K562 (cell line): ENCODE measurements around the gene ERC2. TPM values are rescaled to one million over a fixed set of nuclear protein-coding genes. Genes with fewer than 3 reads are reported as not detected.
"Not testable (repeated sequence)": the region's sequence is repeated elsewhere in the genome, so short reads cannot be mapped to it uniquely, and the experiment has no call there.

Source experiments
- ATAC-seq: fragments of 200-7000 bp; cut with Tn5 transposase; 3 replicates; pipeline ENCODE4 v1.9.1; 2020; ENCODE audit warnings: moderate library complexity
- BruUV-seq: library from RNA; stranded (reverse); fragments of 400-500 nt; replicated peaks from 2 replicates; lab custom pipeline; 2021; lab: Mats Ljungman, UMichigan
- CTCF ChIA-PET: fragments of 300-600 bp; formaldehyde crosslinking; extraction: SDS; loops from one replicate; lab custom pipeline; 2021; ENCODE audit warnings: low intra/inter-chr PET ratio; lab: Yijun Ruan, JAX
- POLR2A ChIA-PET: fragments of 300-600, 350-650 bp; sonication (Branson Sonifier 250); formaldehyde crosslinking; extraction: SDS; loops from one replicate; lab custom pipeline; 2021; ENCODE audit warnings: antibody characterized with exemption, inconsistent platforms; lab: Yijun Ruan, JAX
- DNase-seq, 4 experiments: peaks; one replicate each; pipeline versions ENCODE4 v3.0.0 to v3.0.0-alpha.2; 2011 to 2018; ENCODE audit warnings: low spot score in 3 of 4, mixed read lengths in 3 of 4; ENCODE audit errors: extremely low read depth in 1 of 4
- FAIRE-seq: peaks from 2 replicates; lab custom pipeline; 2011; peaks lifted over from hg19 to GRCh38; lab: Jason Lieb, UNC
- H2AFZ ChIP-seq: 2 replicates; pipeline ENCODE4 v1.6.0; 2011; ENCODE audit warnings: low read depth, low read length, control low read depth, inconsistent platforms
- H3K27ac ChIP-seq: fragments of 200-600 bp; 3 replicates; pipeline ENCODE4 v1.8.0; 2011; ENCODE audit warnings: low read depth, mild to moderate bottlenecking, control low read depth, inconsistent platforms, low read length, moderate library complexity, mixed read lengths; ENCODE audit errors: extremely low read depth
- H3K27me3 ChIP-seq, 2 experiments: fragments of 300-600 bp in 1 of 2; 2 replicates in 1 of 2; 3 replicates in 1 of 2; pipeline versions ENCODE4 v1.6.0 to v1.8.0; 2011; ENCODE audit warnings: inconsistent platforms in 2 of 2, low read length in 2 of 2, mild to moderate bottlenecking in 1 of 2, mixed read lengths in 1 of 2, moderate library complexity in 1 of 2; ENCODE audit not compliant: control insufficient read depth in 2 of 2, insufficient read depth in 2 of 2
- H3K36me3 ChIP-seq: fragments of 300-600 bp; 3 replicates; pipeline ENCODE4 v1.8.0; 2011; ENCODE audit warnings: mild to moderate bottlenecking, low read length, inconsistent platforms; ENCODE audit not compliant: control insufficient read depth, insufficient read depth
- H3K4me1 ChIP-seq, 2 experiments: fragments of 200-600 bp in 1 of 2; replicated peaks in 1 of 2; 2 replicates in 1 of 2; 3 replicates in 1 of 2; pipeline versions ENCODE4 v1.5.1 to v1.8.0; 2011; ENCODE audit warnings: inconsistent platforms in 2 of 2, low read length in 2 of 2, mild to moderate bottlenecking in 1 of 2, mixed read lengths in 1 of 2, moderate library complexity in 1 of 2; ENCODE audit not compliant: control insufficient read depth in 2 of 2, insufficient read depth in 2 of 2
- H3K4me2 ChIP-seq: 2 replicates; pipeline ENCODE4 v1.6.1; 2011; ENCODE audit warnings: low read length, control low read depth, inconsistent platforms, mixed read lengths; ENCODE audit not compliant: insufficient read depth
- H3K4me3 ChIP-seq: fragments of 200-600 bp; sonication (generic), shearing (Covaris generic); 2 replicates; pipeline ENCODE4 v1.5.1; 2016; ENCODE audit warnings: control low read depth, inconsistent platforms
- H3K79me2 ChIP-seq: fragments of 200-600 bp; 3 replicates; pipeline ENCODE4 v1.8.0; 2011; ENCODE audit warnings: low read length, inconsistent platforms; ENCODE audit not compliant: control insufficient read depth, insufficient read depth
- H3K9ac ChIP-seq, 2 experiments: 2 replicates each; pipeline versions ENCODE4 v1.6.0 to v1.6.1; 2011; ENCODE audit warnings: low read depth in 2 of 2, low read length in 2 of 2, control low read depth in 1 of 2, inconsistent platforms in 1 of 2, mild to moderate bottlenecking in 1 of 2, mixed read lengths in 1 of 2; ENCODE audit not compliant: insufficient read depth in 1 of 2
- H3K9me1 ChIP-seq: one replicate; pipeline ENCODE4 v1.6.0; 2011; ENCODE audit warnings: inconsistent platforms, mild to moderate bottlenecking, low read length, moderate library complexity; ENCODE audit not compliant: control insufficient read depth, insufficient read depth
- H3K9me3 ChIP-seq: replicated peaks from 2 replicates; pipeline ENCODE4 v1.5.1; 2011; ENCODE audit warnings: low read depth, low read length, inconsistent platforms; ENCODE audit not compliant: control insufficient read depth, insufficient read depth
- H4K20me1 ChIP-seq: replicated peaks from 2 replicates; pipeline ENCODE4 v1.6.1; 2011; ENCODE audit warnings: low read length, inconsistent platforms, mixed read lengths; ENCODE audit not compliant: control insufficient read depth, insufficient read depth
- BRCA1 ChIP-seq, 2 experiments: fragments of 450-650 bp in 1 of 2; sonication (generic) in 1 of 2; formaldehyde crosslinking in 1 of 2; IDR thresholded peaks; 2 replicates each; pipeline versions ENCODE4 v1.5.0 to v1.6.1; 2017 to 2020; ENCODE audit warnings: mild to moderate bottlenecking in 1 of 2, missing genetic modification reagents in 1 of 2
- EHMT2 ChIP-seq: fragments of 450-650 bp; IDR thresholded peaks from 2 replicates; pipeline ENCODE4 v1.6.1; 2018; ENCODE audit warnings: antibody characterized with exemption
- HDAC6 ChIP-seq: IDR thresholded peaks from 2 replicates; pipeline ENCODE4 v1.6.1; 2012; ENCODE audit warnings: low read depth, mild to moderate bottlenecking, control low read depth, inconsistent platforms, low read length, moderate library complexity
- LEF1 ChIP-seq: fragments of 450-650 bp; IDR thresholded peaks from 2 replicates; pipeline ENCODE4 v1.6.1; 2016; ENCODE audit warnings: mild to moderate bottlenecking
- RBFOX2 ChIP-seq: fragments of 200-400 bp; formaldehyde crosslinking; IDR thresholded peaks from 2 replicates; pipeline ENCODE4 v1.6.1; 2017; ENCODE audit warnings: low read depth, mild to moderate bottlenecking, low read length, moderate library complexity
- SLC30A9 ChIP-seq: fragments of 250-450 bp; sonication (Bioruptor Pico); IDR thresholded peaks from 2 replicates; pipeline ENCODE4 v1.8.0; 2022; ENCODE audit warnings: mild to moderate bottlenecking, moderate library complexity
- STAG1 ChIP-seq: sonication (generic); formaldehyde crosslinking; IDR thresholded peaks from 2 replicates; pipeline ENCODE4 v1.5.0; 2020; ENCODE audit warnings: missing genetic modification reagents, borderline replicate concordance
- ZFP30 ChIP-seq: fragments of 250-450 bp; sonication (Bioruptor Pico); IDR thresholded peaks from 2 replicates; pipeline ENCODE4 v1.8.0; 2022; ENCODE audit warnings: moderate library complexity, mild to moderate bottlenecking, inconsistent platforms, borderline replicate concordance
- ZNF124 ChIP-seq: sonication (generic); formaldehyde crosslinking; IDR thresholded peaks from 2 replicates; pipeline ENCODE4 v1.8.1; 2022; ENCODE audit warnings: missing genetic modification reagents
- ZNF143 ChIP-seq: sonication (generic); formaldehyde crosslinking; IDR thresholded peaks from 2 replicates; pipeline ENCODE4 v1.9.0; 2022; ENCODE audit warnings: mild to moderate bottlenecking, missing genetic modification reagents
- ZNF175 ChIP-seq: fragments of 200-800 bp; sonication (Bioruptor generic); IDR thresholded peaks from 2 replicates; pipeline ENCODE4 v1.6.1; 2016; ENCODE audit warnings: low read depth, mild to moderate bottlenecking, missing genetic modification characterization, missing compliant biosample characterization
- ZNF184 ChIP-seq: sonication (generic); formaldehyde crosslinking; IDR thresholded peaks from 2 replicates; pipeline ENCODE4 v1.5.0; 2020; ENCODE audit warnings: missing genetic modification reagents
- ZNF384 ChIP-seq: IDR thresholded peaks from 2 replicates; pipeline ENCODE4 v1.6.1; 2012; ENCODE audit warnings: low read depth, low read length, improper control_type of control experiment
- ZNF584 ChIP-seq: fragments of 200-800 bp; sonication (Bioruptor generic); IDR thresholded peaks from 2 replicates; pipeline ENCODE4 v1.6.1; 2016; ENCODE audit warnings: low read depth, mild to moderate bottlenecking, missing genetic modification characterization, missing compliant biosample characterization
- ZNF75A ChIP-seq: fragments of 450-650 bp; formaldehyde crosslinking; IDR thresholded peaks from 2 replicates; pipeline ENCODE4 v1.4.0; 2020; ENCODE audit warnings: mild to moderate bottlenecking
- WGBS: fragments of 100-300 bp; shearing (Covaris generic); methylation state at CpG from one replicate; pipeline ENCODE4 v1.1.6; 2016; ENCODE audit warnings: low coverage, mixed read lengths; ENCODE audit not compliant: insufficient coverage; ENCODE audit errors: missing lambda C conversion rate; 5-methylcytosine and 5-hydroxymethylcytosine counted together
- in situ Hi-C: fragments of 300-500 bp; cut with MboI; formaldehyde crosslinking; loops from 4 replicates; pipeline ENCODE4 v1.15.0; 2018; ENCODE audit warnings: inconsistent platforms, mixed read lengths
- intact Hi-C: fragments of 100-400 bp; cut with micrococcal nuclease; formaldehyde crosslinking; loops from 2 replicates; pipeline ENCODE4 v1.14.2; 2022
- polyA plus RNA-seq, 8 experiments: library from polyadenylated mRNA; depleted of rRNA in 4 of 8; stranded (reverse) in 5 of 8; unstranded in 3 of 8; fragments of >200 nt; fragmentation: Nextera tagmentation in 2 of 8; fragmentation: Illumina TruSeq in 1 of 8; extraction: Ambion mirVana in 2 of 8; extraction: Trizol in 1 of 8; gene quantifications; 2 replicates each; pipeline versions ENCODE4 v1.2.1 to v1.2.3, GENCODE V29; 2011 to 2014; ENCODE audit warnings: inconsistent platforms in 1 of 8, missing spikeins in 1 of 8
- total RNA-seq, 7 experiments: library from RNA; depleted of rRNA in 6 of 7; stranded (reverse); fragments of >200 nt in 6 of 7; fragmentation: Illumina TruSeq in 2 of 7; extraction: Trizol in 2 of 7; gene quantifications; 2 replicates each; pipeline versions ENCODE4 v1.2.1 to v1.2.3, GENCODE V29; 2011 to 2021; ENCODE audit warnings: low replicate concordance in 1 of 7
- TF ChIP-seq, protein P1 (sequence below): fragments of 250-450 bp; sonication (Bioruptor Pico); IDR thresholded peaks from 2 replicates; pipeline ENCODE4 v1.4.0; 2020

ERC2 gene
- total and polyA plus RNA-seq, 9 of the 15 experiments (the other 6 are each of a cell fraction or from before 2014, with no cell fraction given): 0.04 to 0.18 (median 0.07) TPM; not detected in 2

DNA sequence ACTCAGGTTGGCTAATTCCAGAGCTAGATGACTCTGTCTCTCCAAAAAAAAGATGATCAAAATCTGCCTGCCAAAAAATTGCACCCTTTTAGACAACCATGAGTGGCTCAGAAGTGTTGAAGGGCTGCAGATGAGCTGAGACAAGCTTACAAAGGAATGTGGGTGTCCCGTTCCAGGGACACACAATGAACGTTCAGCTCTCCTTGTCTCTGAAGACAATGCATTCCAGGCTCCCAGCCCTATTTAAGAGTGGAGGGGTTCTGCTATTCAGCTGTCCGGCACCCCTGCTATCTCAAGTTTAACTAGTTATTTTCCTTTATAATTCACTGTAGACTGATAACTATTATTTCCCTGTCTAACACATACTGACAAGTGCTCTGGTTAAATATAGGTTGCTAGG, 626.1 kb downstream of the ERC2 start:
- no peaks in the 10 kb centered on the region for H4K20me1 ChIP-seq
- H3K9ac ChIP-seq: no peak overlapping the region
- DNase-seq (no peak), ATAC-seq (no peak), FAIRE-seq (no peak)
- H2AFZ ChIP-seq: no peak overlapping the region
- H3K9me3 ChIP-seq: no peaks in the 10 kb centered on the region
- in situ Hi-C loops: no loop called here
- intact Hi-C loops: no loop called here
- no peak overlapping the region for H3K27ac ChIP-seq
- no peak for TF ChIP-seq ZNF184 (CRISPR knock-in tag)
- no peak for TF ChIP-seq SLC30A9
- TF ChIP-seq ZNF124 (CRISPR knock-in tag): no peak
- no peak for TF ChIP-seq ZNF384
- TF ChIP-seq ZNF175 (CRISPR knock-in tag): no peak
- TF ChIP-seq, protein P1, sequence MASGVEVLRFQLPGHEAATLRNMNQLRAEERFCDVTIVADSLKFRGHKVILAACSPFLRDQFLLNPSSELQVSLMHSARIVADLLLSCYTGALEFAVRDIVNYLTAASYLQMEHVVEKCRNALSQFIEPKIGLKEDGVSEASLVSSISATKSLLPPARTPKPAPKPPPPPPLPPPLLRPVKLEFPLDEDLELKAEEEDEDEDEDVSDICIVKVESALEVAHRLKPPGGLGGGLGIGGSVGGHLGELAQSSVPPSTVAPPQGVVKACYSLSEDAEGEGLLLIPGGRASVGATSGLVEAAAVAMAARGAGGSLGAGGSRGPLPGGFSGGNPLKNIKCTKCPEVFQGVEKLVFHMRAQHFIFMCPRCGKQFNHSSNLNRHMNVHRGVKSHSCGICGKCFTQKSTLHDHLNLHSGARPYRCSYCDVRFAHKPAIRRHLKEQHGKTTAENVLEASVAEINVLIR (CRISPR knock-in tag): no peak
- TF ChIP-seq RBFOX2: no peak
- TF ChIP-seq BRCA1 (IDR thresholded peaks at IDR 0.05): no peak
- no peak for TF ChIP-seq BRCA1 (CRISPR knock-in tag; IDR thresholded peaks at IDR 0.05)
- TF ChIP-seq LEF1: no peak
- TF ChIP-seq ZFP30 (CRISPR knock-in tag): no peak
- TF ChIP-seq ZNF584 (CRISPR knock-in tag): no peak
- TF ChIP-seq EHMT2: no peak
- TF ChIP-seq HDAC6: no peak
- no peak for TF ChIP-seq ZNF143 (CRISPR knock-in tag)
- TF ChIP-seq ZNF75A (CRISPR knock-in tag): no peak
- no peak for TF ChIP-seq STAG1 (CRISPR knock-in tag)
- CTCF ChIA-PET: no interaction called here
- no peaks in the 10 kb centered on the region for H3K27me3 ChIP-seq
- POLR2A ChIA-PET: no interaction called here
- no peaks in the 10 kb centered on the region for H3K4me1 ChIP-seq
- H3K9me1 ChIP-seq: no peaks in the 10 kb centered on the region
- WGBS: 0% methylated on average over 3 of the region's 3 CpGs
- no peak overlapping the region for H3K4me3 ChIP-seq
- H3K4me2 ChIP-seq: no peak overlapping the region
- BruUV-seq: no TSS peak
- H3K36me3 ChIP-seq: no peaks in the 10 kb centered on the region
- H3K79me2 ChIP-seq: no peaks in the 10 kb centered on the region

DNA sequence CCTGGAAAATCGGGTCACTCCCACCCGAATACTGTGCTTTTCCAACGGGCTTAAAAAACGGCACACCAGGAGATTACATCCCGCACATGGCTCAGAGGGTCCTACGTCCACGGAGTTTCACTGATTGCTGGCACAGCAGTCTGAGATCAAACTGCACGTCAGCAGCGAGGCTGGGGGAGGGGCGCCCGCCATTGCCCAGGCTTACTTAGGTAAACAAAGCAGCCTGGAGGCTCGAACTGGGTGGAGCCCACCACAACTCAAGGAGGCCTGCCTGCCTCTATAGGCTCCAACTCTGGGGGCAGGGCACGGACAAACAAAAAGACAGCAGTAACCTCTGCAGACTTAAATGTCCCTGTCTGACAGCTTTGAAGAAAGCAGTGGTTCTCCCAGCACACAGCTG, 636.4 kb downstream of the ERC2 start:
- H3K4me3 ChIP-seq, H3K9me1 ChIP-seq, CTCF ChIA-PET, H2AFZ ChIP-seq, H3K36me3 ChIP-seq, FAIRE-seq, H3K27me3 ChIP-seq, H4K20me1 ChIP-seq, POLR2A ChIA-PET, H3K27ac ChIP-seq, H3K9ac ChIP-seq, intact Hi-C loops, BruUV-seq, in situ Hi-C loops, H3K79me2 ChIP-seq, H3K4me2 ChIP-seq, ATAC-seq, H3K9me3 ChIP-seq, H3K4me1 ChIP-seq, DNase-seq: not testable (repeated sequence)
- 0% methylated on average over 4 of the region's 13 CpGs for WGBS
